HepG2 (cell line): Measurements from ENCODE around the gene PCYT2. TPM values are rescaled to one million over a fixed set of nuclear protein-coding genes. Genes with fewer than 3 reads are reported as not detected.
"Not testable (repeated sequence)": the region's sequence is repeated elsewhere in the genome, so short reads cannot be mapped to it uniquely, and the experiment has no call there.

Experiments used
- ATAC-seq: fragments of 200-7000 bp; cut with Tn5 transposase; 3 replicates; pipeline ENCODE4 v1.9.1; 2020; ENCODE audit warnings: mild to moderate bottlenecking, moderate library complexity
- BruUV-seq: library from RNA; stranded (reverse); fragments of 400-500 nt; replicated peaks from 2 replicates; lab custom pipeline; 2021; lab: Mats Ljungman, UMichigan
- CTCF ChIA-PET: fragments of 300-600 bp; formaldehyde crosslinking; extraction: SDS; loops from one replicate; lab custom pipeline; 2021; ENCODE audit warnings: low total read pairs, inconsistent platforms, low intra/inter-chr PET ratio; lab: Yijun Ruan, JAX
- POLR2A ChIA-PET: fragments of 350-600 bp; sonication (Branson Sonifier 250); formaldehyde crosslinking; loops from one replicate; lab custom pipeline; 2020; ENCODE audit warnings: antibody characterized with exemption, inconsistent platforms; lab: Yijun Ruan, JAX
- DNase-seq: peaks from one replicate; pipeline ENCODE4 v3.0.0-alpha.2; 2015; ENCODE audit warnings: low spot score
- FAIRE-seq: peaks from 3 replicates; lab custom pipeline; 2011; peaks lifted over from hg19 to GRCh38; lab: Jason Lieb, UNC
- H2AFZ ChIP-seq: one replicate; pipeline ENCODE4 v1.6.1; 2011; ENCODE audit warnings: low read length, inconsistent platforms
- H3K27ac ChIP-seq: fragments of 300-600 bp; 3 replicates; pipeline ENCODE4 v1.8.0; 2011; ENCODE audit warnings: mixed run types, mild to moderate bottlenecking, mixed read lengths, low read length, inconsistent platforms; ENCODE audit not compliant: insufficient read depth; ENCODE audit errors: extremely low read length
- H3K27me3 ChIP-seq, 2 experiments: fragments of 200-600 bp in 1 of 2; 2 replicates in 1 of 2; 3 replicates in 1 of 2; pipeline versions ENCODE4 v1.6.0 to v1.8.0; 2011; ENCODE audit warnings: low read length in 2 of 2, mild to moderate bottlenecking in 2 of 2, moderate library complexity in 2 of 2, inconsistent platforms in 1 of 2; ENCODE audit not compliant: insufficient read depth in 2 of 2, control insufficient read depth in 1 of 2
- H3K36me3 ChIP-seq, 2 experiments: fragments of 200-600 bp in 1 of 2; replicated peaks in 1 of 2; 2 replicates in 1 of 2; 3 replicates in 1 of 2; pipeline versions ENCODE4 v1.5.1 to v1.8.0; 2011; ENCODE audit warnings: low read length in 2 of 2, inconsistent platforms in 1 of 2; ENCODE audit not compliant: insufficient read depth in 2 of 2, control insufficient read depth in 1 of 2
- H3K4me1 ChIP-seq: 2 replicates; pipeline ENCODE4 v1.5.1; 2012; ENCODE audit warnings: low read length, inconsistent platforms; ENCODE audit not compliant: insufficient read depth
- H3K4me2 ChIP-seq: 2 replicates; pipeline ENCODE4 v1.6.0; 2011; ENCODE audit warnings: low read depth, low read length, inconsistent platforms
- H3K4me3 ChIP-seq, 3 experiments: fragments of 200-600 bp in 1 of 3; sonication (generic), shearing (Covaris generic) in 1 of 3; replicated peaks in 1 of 3; 2 replicates each; pipeline ENCODE4 v1.5.1; 2011 to 2016; ENCODE audit warnings: low read length in 3 of 3, inconsistent platforms in 2 of 3, low read depth in 2 of 3, mild to moderate bottlenecking in 2 of 3, control low read depth in 1 of 3, mixed read lengths in 1 of 3; ENCODE audit not compliant: insufficient read depth in 1 of 3
- H3K79me2 ChIP-seq: one replicate; pipeline ENCODE4 v1.6.1; 2011; ENCODE audit warnings: low read length, inconsistent platforms; ENCODE audit not compliant: insufficient read depth
- H3K9ac ChIP-seq: 2 replicates; pipeline ENCODE4 v1.6.0; 2011; ENCODE audit warnings: mild to moderate bottlenecking, low read depth, low read length, inconsistent platforms; ENCODE audit not compliant: insufficient read depth
- H3K9me3 ChIP-seq: 2 replicates; pipeline ENCODE4 v1.5.1; 2012; ENCODE audit warnings: mild to moderate bottlenecking, low read length
- H4K20me1 ChIP-seq: 2 replicates; pipeline ENCODE4 v1.6.0; 2011; ENCODE audit warnings: inconsistent platforms, mild to moderate bottlenecking, low read length, moderate library complexity; ENCODE audit not compliant: insufficient read depth
- ASH2L ChIP-seq: fragments of 300-600, 200-600 bp; sonication (generic); IDR thresholded peaks from 2 replicates; pipeline ENCODE4 v1.7.0; 2017; ENCODE audit warnings: low read depth, mild to moderate bottlenecking, moderate library complexity, mixed read lengths, low read length; ENCODE audit not compliant: insufficient read length
- FOSL2 ChIP-seq: sonication (generic); formaldehyde crosslinking; IDR thresholded peaks from 2 replicates; pipeline ENCODE4 v1.4.0; 2020; ENCODE audit warnings: missing genetic modification reagents
- FOXC1 ChIP-seq: sonication (generic); formaldehyde crosslinking; IDR thresholded peaks from 2 replicates; pipeline ENCODE4 v1.8.0; 2022; ENCODE audit warnings: mild to moderate bottlenecking, missing genetic modification reagents, borderline replicate concordance
- HHEX ChIP-seq: IDR thresholded peaks from 2 replicates; pipeline ENCODE4 v1.6.1; 2016; ENCODE audit warnings: control low read depth
- KDM5A ChIP-seq: fragments of 200-600 bp; sonication (generic); IDR thresholded peaks from 2 replicates; pipeline ENCODE4 v1.7.0; 2018; ENCODE audit warnings: antibody characterized with exemption, mild to moderate bottlenecking, low read length, borderline replicate concordance
- MAX ChIP-seq: IDR thresholded peaks from 2 replicates; pipeline ENCODE4 v1.6.1; 2012; ENCODE audit warnings: inconsistent platforms
- NAIF1 ChIP-seq: sonication (generic); formaldehyde crosslinking; IDR thresholded peaks from 2 replicates; pipeline ENCODE4 v1.5.0; 2020; ENCODE audit warnings: mild to moderate bottlenecking, missing genetic modification reagents, borderline replicate concordance
- NFE2L2 ChIP-seq: fragments of 150-350 bp; IDR thresholded peaks from 2 replicates; pipeline ENCODE4 v1.6.1; 2014; ENCODE audit warnings: low read length
- PRMT3 ChIP-seq: sonication (generic); formaldehyde crosslinking; IDR thresholded peaks from 2 replicates; pipeline ENCODE4 v1.8.1; 2022; ENCODE audit warnings: low read depth, mild to moderate bottlenecking, moderate library complexity, missing genetic modification reagents, borderline replicate concordance
- TEAD3 ChIP-seq: optimal IDR thresholded peaks from 2 replicates; pipeline ENCODE3; 2016; ENCODE audit warnings: borderline replicate concordance
- TFDP1 ChIP-seq: IDR thresholded peaks from 2 replicates; pipeline ENCODE4 v1.6.1; 2016; ENCODE audit warnings: missing compliant biosample characterization, missing genetic modification reagents, borderline replicate concordance
- ZGPAT ChIP-seq: IDR thresholded peaks from 2 replicates; pipeline ENCODE4 v1.6.1; 2016; ENCODE audit warnings: mild to moderate bottlenecking
- ZNF512 ChIP-seq: sonication (generic); formaldehyde crosslinking; IDR thresholded peaks from 2 replicates; pipeline ENCODE4 v1.4.0; 2020; ENCODE audit warnings: mild to moderate bottlenecking, missing genetic modification reagents
- ZNF792 ChIP-seq: IDR thresholded peaks from 2 replicates; pipeline ENCODE4 v1.6.1; 2016
- ZSCAN25 ChIP-seq: sonication (generic); formaldehyde crosslinking; IDR thresholded peaks from 2 replicates; pipeline ENCODE4 v1.8.0; 2022; ENCODE audit warnings: mild to moderate bottlenecking, missing genetic modification reagents
- WGBS: methylation state at CpG from one replicate; pipeline ENCODE4 v1.1.6; 2017; ENCODE audit warnings: low lambda C conversion rate; 5-methylcytosine and 5-hydroxymethylcytosine counted together
- in situ Hi-C: cut with HindIII; loops from 2 replicates; pipeline ENCODE4 v1.10.0; 2017; ENCODE audit warnings: low pct_unique_long_range_greater_than_20kb; ENCODE audit not compliant: extremely low pct_ligation_motif_present
- intact Hi-C: fragments of 100-400 bp; cut with micrococcal nuclease; formaldehyde crosslinking; loops from one replicate; pipeline ENCODE4 v1.10.0; 2022; ENCODE audit not compliant: unreplicated experiment
- polyA plus RNA-seq, 8 experiments: library from polyadenylated mRNA; depleted of rRNA in 3 of 8; stranded (reverse) in 7 of 8; unstranded in 1 of 8; fragments of >200 nt; fragmentation: Illumina TruSeq in 4 of 8; extraction: Trizol in 4 of 8; gene quantifications; 2 replicates each; pipeline versions ENCODE4 v1.2.1 to v1.2.3, GENCODE V29; 2011 to 2016; ENCODE audit warnings: low read depth in 4 of 8, missing spikeins in 1 of 8, mixed read lengths in 1 of 8; ENCODE audit not compliant: insufficient read depth in 1 of 8
- total RNA-seq, 5 experiments: library from RNA; depleted of rRNA; stranded (reverse); fragments of >200 nt; fragmentation: Illumina TruSeq; extraction: Trizol; gene quantifications; 2 replicates each; pipeline ENCODE4 v1.2.3, GENCODE V29; 2016; ENCODE audit warnings: low read depth in 1 of 5

Gene PCYT2
- total and polyA plus RNA-seq, 2 of the 13 experiments (the other 11 are each of a cell fraction or from before 2014, with no cell fraction given), result 147 to 297 TPM

GRCh38 chr17:81918832-81919545, 7.8 kb upstream of the PCYT2 start (continued):
- TF ChIP-seq NAIF1 (CRISPR knock-in tag) (no peak), NFE2L2 (no peak), PRMT3 (CRISPR knock-in tag) (no peak), ZNF512 (CRISPR knock-in tag) (no peak), TEAD3 (CRISPR knock-in tag) (no peak), HHEX (CRISPR knock-in tag) (no peak)

- BruUV-seq, H4K20me1 ChIP-seq, CTCF ChIA-PET, DNase-seq, H3K9me3 ChIP-seq, H2AFZ ChIP-seq, H3K27me3 ChIP-seq, in situ Hi-C loops, intact Hi-C loops: not testable (repeated sequence)
- Histone ChIP-seq H3K27ac (peak overlapping the region; percentile 27), H3K36me3 (peaks cover 45 to 57% of the 10 kb centered on the region in 2 experiments), H3K4me2 (peak overlapping the region; percentile 83), H3K79me2 (peaks cover 50% of the 10 kb centered on the region), H3K4me1 (peaks cover 28% of the 10 kb centered on the region), H3K4me3 (peak overlapping the region in 2 of 3 experiments; percentile 87 to 93; a peak in 3 of 6 replicates), H3K9ac (peak overlapping the region; percentile 50; the same call in 1 of the 2 replicates)
- POLR2A ChIA-PET, result interaction anchor here (1.7 to 2.8 kb wide), 2 partner anchors 9 to 73 kb away, joined by 5 to 49 read pairs; partner anchors contain the start of gene MAFG
- peak; percentile 44 for ATAC-seq
- peak; percentile 60 for FAIRE-seq
- WGBS, result 32% methylated on average over 9 of the region's 9 CpGs
- TF ChIP-seq KDM5A (peak; percentile 18; the same call in 1 of the 2 replicates), ZSCAN25 (CRISPR knock-in tag) (0 out of 2 replicates have a peak, but pooled peaks have one; percentile 23), ZNF792 (CRISPR knock-in tag) (0 out of 2 replicates have a peak, but pooled peaks have one; percentile 7), MAX (0 out of 2 replicates have a peak, but pooled peaks have one; percentile 1), FOXC1 (0 out of 2 replicates have a peak, but pooled peaks have one; percentile 46), ASH2L (peak; percentile 0), ZGPAT (CRISPR knock-in tag) (0 out of 2 replicates have a peak, but pooled peaks have one; percentile 8), FOSL2 (CRISPR knock-in tag) (0 out of 2 replicates have a peak, but pooled peaks have one; percentile 2), TFDP1 (CRISPR knock-in tag) (peak; percentile 5; the same call in 1 of the 2 replicates)
- TF ChIP-seq, all 625 proteins: peak for 9; not testable (repeated sequence) for 616
These were observed 7.1 kb upstream of the PCYT2 start for GRCh38 chr17:81918333-81918669.
